Stimulated activated CD4-positive, alpha-beta T cell treated with anti-CD3 and anti-CD28 coated beads, Interleukin-15, amount 100 ng/mL, for 1 hour (primary cell): Measurements from ENCODE around the gene VGLL4.
"Not testable (repeated sequence)": the region's sequence is repeated elsewhere in the genome, so short reads cannot be mapped to it uniquely, and the experiment has no call there.

Experiments
- DNase-seq, 2 donors: peaks; one replicate each; pipeline ENCODE4 v3.0.0-alpha.2; 2020; ENCODE audit warnings: low read depth in 1 of 2, low spot score in 1 of 2

Gene VGLL4

GRCh38 chr3:11607816-11608215, 35.9 kb downstream of the VGLL4 start:
- no peak for DNase-seq

DNA sequence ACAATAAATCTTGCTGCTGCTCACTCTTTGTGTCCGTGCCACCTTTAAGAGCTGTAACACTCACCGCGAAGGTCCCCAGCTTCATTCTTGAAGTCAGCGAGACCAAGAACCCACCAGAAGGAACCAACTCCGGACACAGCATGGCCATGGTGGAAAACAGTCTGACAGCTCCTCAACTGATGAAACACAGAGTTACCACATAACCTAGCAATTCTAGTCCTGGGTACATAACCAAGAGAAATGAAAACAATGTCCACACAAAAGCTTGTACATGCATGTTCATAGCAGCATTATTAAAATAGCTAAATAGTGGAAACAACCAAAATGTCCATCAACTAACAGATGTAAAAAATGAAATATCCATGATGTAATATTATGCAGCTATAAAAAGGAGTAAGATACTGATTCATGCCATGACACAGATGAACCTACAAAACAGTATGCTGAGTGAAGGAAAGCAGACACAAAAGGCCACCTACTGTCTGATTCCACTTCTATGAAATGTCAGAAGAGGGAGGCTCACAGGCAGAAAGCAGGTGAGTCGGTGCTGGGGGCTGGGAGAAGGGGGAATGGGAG, 36.8 kb downstream of the VGLL4 start:
- no peak for DNase-seq

DNA sequence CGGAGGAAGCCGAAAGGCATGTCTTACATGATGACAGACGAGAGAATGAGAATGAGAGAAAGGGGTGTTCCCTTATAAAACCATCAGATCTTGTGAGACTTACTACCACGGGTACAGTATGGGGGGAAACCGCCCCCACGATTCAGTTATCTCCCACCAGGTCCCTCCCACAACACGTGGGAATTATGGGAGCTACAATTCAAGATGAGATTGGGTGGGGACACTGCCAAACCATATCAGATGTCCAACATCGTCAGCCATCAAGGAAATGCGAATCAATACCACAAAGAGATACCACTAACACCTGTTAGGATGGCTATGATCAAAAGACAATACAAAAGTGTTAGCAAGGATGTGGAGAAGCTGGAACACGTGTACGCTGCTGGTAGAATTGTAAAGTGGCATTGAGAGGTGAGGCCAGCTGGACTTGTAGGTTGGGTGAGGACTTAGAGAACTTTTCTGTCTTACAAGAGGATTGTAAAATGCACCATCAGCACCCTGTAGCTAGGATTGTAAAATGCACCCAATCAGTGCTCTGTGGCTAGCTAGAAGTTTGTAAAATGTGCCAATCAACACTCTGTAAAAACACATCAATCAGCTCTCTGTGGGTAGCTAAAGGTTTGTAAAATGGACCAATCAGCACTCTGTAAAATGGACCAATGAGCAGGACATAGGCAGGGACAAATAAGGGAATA, 37.5 kb downstream of the VGLL4 start:
- DNase-seq, result no peak

DNA sequence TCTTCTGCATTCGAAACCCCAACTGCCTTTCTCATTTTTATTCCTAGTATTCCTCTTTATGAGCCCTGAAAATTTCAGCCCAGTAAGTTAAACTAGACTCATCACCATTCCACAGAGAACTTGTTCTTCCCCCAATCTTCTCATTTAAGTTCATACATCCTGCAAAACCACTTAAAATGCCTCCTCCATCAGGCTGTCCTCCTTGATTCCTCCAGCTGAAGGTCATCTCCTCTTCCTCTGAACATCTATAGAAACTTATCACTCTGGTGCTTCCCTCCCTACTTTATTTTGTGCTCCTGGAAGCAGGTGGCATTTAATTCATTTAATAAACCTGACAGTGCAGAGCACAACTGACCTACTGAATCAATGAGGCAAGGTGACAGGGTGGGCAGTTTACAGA, 38.3 kb downstream of the VGLL4 start:
- no peak for DNase-seq

DNA sequence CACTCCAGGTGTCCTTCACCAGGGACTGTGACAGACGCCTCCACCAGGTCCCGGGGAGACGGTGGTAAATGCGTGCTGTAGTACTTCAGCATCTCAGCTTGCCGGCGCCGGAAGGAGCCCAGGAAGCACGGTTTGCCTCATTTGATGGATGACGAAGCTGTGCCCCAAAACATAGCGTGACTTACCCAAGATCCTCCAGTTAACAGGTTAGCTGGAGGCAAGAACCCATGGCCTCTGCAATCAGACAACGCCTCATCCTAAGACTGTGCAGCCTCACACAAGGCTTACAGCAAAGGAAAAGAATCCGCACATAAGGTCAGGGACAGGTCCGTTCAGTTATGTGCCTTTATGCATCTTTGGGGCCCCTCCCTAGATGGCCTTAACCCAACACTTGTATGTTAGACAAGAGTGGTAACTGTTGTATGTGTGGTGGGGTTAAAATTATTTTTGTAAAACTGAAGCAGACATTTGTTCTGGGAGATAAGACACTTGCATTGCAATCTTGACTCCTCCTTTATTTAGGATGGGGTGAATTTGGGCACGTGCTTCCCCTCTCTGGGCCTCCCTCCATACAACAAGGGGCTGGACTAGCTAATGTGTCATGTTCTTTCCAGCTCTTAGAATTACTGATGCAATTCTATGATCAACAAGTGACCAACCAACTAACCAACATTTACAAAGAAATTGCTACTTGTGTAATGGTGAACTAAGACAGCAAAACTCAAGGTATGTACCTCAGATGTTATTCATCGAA, 39.4 kb downstream of the VGLL4 start:
- no peak for DNase-seq

- no peak for DNase-seq
Measured at GRCh38 chr3:11603628-11604027, 40.1 kb downstream of the VGLL4 start.

DNA sequence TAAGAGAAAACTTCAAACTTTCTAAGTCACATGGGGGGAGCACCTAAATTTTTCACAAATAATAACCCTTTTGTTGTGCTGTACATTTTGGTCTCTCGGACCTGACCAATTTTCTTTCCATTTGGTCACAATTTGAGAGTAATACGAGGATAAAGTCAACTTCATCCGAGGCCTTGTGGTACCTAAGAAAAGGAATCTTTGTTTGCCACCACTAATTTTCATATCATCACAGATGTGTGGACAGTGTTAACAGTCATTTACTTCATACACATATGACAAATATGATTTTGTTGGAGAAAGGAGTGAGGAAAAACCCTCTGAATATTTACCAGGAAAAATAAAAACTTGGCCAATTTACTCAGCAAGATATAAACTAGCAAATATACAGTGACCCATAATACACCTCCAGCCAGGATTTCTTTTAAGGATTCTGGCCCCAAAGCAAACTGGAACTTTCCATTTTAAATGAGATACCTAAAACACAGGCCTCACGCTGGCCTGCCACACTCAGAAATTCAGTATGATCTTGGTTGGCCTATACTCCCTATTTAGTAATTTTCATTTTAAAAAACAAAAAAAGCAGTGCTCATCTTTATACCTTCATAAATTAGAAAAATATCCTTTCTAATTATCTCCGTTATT, 40.7 kb downstream of the VGLL4 start:
- no peak for DNase-seq

DNA sequence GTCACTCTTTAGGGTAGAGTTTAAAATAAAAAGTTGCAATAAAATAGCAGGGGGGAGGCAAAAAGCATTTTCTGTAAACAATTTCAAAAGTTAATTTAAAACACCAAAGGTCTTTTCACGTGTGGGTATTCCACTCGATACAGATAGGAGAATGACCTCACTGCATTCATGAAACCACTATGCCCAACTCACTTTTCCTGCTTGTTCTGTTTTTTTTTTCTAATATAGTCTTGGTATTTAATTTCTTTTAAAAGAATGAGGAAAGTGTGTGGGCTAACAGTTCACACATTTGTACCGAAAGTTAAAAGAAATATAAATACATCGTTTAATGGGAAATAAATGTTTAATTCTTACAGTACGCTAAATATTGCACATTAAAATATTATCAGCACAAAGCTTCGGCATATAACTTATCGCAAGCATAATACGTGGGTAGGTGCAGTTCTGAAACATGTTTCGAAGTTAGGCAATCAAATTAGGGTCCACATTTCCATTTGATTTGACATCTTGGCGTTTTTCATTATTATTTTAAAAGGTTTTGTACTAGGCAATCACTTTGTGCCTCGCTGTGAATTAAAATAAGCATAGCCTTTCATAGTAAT, 41.4 kb downstream of the VGLL4 start:
- no peak for DNase-seq

GRCh38 chr3:11601446-11602238, 42.1 kb downstream of the VGLL4 start:
- DNase-seq, result no peak

GRCh38 chr3:11600501-11601282, 43.0 kb downstream of the VGLL4 start:
- DNase-seq, result no peak

GRCh38 chr3:11596387-11596786, 47.3 kb downstream of the VGLL4 start:
- DNase-seq, result no peak

DNA sequence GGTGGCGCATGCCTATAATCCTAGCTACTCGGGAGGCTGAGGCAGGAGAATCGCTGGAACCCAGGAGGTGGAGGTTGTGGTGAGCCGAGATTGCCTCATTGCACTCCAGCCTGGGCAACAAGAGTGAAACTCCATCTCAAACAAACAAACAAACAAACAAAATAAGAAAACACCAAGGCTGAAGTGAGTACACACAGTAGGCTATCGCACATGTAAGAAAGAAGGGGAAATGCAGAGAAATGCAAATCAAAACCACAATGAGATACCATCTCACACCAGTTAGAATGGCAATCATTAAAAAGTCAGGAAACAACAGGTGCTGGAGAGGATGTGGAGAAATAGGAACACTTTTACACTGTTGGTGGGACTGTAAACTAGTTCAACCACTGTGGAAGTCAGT, 48.7 kb downstream of the VGLL4 start:
- not testable (repeated sequence) for DNase-seq

GRCh38 chr3:11593318-11594034, 50.2 kb downstream of the VGLL4 start:
- DNase-seq, result no peak

- no peak for DNase-seq
Measured at GRCh38 chr3:11592445-11593298, 51.0 kb downstream of the VGLL4 start.

DNA sequence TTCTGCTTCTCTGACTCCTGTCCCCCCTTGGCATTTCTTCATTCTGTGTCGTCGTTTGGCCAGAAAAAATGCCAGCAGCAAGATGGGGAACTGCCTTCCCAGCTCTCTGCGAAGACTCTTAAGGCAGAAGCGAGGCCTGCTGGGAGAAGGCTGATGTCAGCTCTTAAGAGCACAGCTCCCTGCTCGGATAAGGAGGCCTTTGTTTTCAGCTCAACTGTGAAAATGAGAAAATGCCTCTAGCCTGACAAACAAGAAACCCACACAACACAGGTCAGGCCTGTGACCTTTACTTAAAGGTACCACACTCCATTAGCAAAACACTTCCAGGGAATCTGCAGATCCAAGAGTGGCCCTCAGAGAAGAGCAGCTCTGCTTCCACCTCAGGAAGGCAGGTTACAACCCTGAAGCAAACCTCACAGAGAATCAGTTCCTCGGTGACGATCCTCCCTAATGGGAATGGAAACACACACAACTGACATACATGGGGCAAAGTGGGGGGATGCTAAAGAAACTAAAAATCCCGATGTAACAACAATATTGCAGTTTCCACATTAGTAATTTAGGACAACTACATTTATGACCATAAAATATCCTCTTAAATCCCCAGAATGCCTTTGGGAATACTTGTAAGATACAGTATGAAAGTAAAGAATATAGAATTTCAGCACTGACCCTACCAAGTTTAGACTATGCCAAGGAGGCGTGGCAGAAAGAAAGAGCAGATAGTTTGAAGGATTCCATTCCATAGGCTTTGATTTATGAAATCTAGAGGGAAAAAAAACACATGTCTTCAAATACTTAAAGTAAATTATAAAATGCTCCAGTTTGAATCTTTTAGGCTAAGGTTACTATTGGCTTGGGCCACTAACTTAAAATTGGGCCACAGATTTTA, 52.1 kb downstream of the VGLL4 start:
- no peak for DNase-seq

DNA sequence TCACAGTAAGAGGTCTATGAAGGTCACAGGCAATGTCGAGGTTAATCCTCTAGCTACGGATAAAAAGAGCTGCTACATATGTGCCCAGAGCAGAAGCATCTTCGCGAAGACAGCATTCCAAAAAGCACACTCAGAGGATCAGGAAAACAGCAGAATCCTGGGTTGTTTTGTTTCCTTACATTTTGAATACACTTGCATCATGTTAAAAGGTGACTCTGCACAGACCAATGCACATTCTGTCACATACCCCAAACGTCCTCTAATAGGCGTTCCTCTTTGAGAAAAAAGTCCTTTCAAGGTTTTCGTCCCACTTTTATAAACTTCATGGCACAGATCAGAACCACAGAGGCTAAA, 52.7 kb downstream of the VGLL4 start:
- DNase-seq, result no peak

- no peak for DNase-seq
Measured at GRCh38 chr3:11589706-11590105, 54.0 kb downstream of the VGLL4 start.
